GM19468 (cell line): ENCODE results near the gene XCL1.

Experiments used
- ATAC-seq: cut with Tn5 transposase; IDR thresholded peaks from one replicate; pipeline ENCODE4 v1.9.1; 2021; ENCODE audit warnings: mild to moderate bottlenecking, moderate library complexity, moderate number of reproducible peaks; ENCODE audit not compliant: unreplicated experiment; ENCODE audit errors: extremely low read depth

XCL1 gene

GRCh38 chr1:168629466-168629865 lies 53.1 kb downstream of the XCL1 start:
- no peak for ATAC-seq
